ENCODE data around the gene MORN1. TPM values are rescaled to one million over a fixed set of nuclear protein-coding genes. Genes with fewer than 3 reads are reported as not detected.

Gene MORN1
- total and polyA plus RNA-seq, 9 of the 15 experiments (the other 6 are each of a cell fraction or from before 2014, with no cell fraction given): 0.24 to 9.3 (median 4.2) TPM

- H3K36me3 ChIP-seq (ENCODE audit: control insufficient read depth, insufficient read depth, low read length): no peaks in the 10 kb centered on the region
- FAIRE-seq (no peak), ATAC-seq (no peak), DNase-seq (ENCODE audit: extremely low read depth in 1 of 4, low spot score in 3 of 4) (no peak)
- no peaks in the 10 kb centered on the region for H3K9me1 ChIP-seq (ENCODE audit: control insufficient read depth, insufficient read depth, low read length)
- ChIA-PET CTCF (ENCODE audit: low intra/inter-chr PET ratio) (no interaction called here), POLR2A (interaction anchor here (0.6 to 0.9 kb wide), 2 partner anchors 7 to 890 kb away, joined by 3 read pairs; no protein-coding TSS in a partner anchor)
- H2AFZ ChIP-seq (ENCODE audit: low read depth, low read length): no peak overlapping the region
- peaks cover 0 to 65% of the 10 kb centered on the region in 2 experiments; a peak in 2 of 5 replicates for H3K4me1 ChIP-seq (replicated peaks in 1 of 2; ENCODE audit: control insufficient read depth in 2 of 2, insufficient read depth in 2 of 2, low read length in 2 of 2)
- no TSS peak for BruUV-seq (replicated peaks)
- H3K9me3 ChIP-seq (replicated peaks; ENCODE audit: control insufficient read depth, insufficient read depth, low read depth, low read length): no peaks in the 10 kb centered on the region
- no peak for TF ChIP-seq TAL1 (IDR thresholded peaks at IDR 0.05)
- no peak for TF ChIP-seq RBM22 (IDR thresholded peaks at IDR 0.05; ENCODE audit: low read depth, low read length, poor library complexity, severe bottlenecking)
- no peak for TF ChIP-seq U2AF2 (optimal IDR thresholded peaks at IDR 0.05; ENCODE audit: low read depth, low read length)
- TF ChIP-seq ZNF408 (CRISPR knock-in tag; IDR thresholded peaks at IDR 0.05; ENCODE audit: low read depth): no peak
- TF ChIP-seq HCFC1 (IDR thresholded peaks at IDR 0.05; ENCODE audit: low read depth, low read length): no peak
- TF ChIP-seq HEY1 (CRISPR knock-in tag; IDR thresholded peaks at IDR 0.05; ENCODE audit: borderline replicate concordance): no peak
- no peak for TF ChIP-seq CREB1 (IDR thresholded peaks at IDR 0.05)
- TF ChIP-seq CREB1 (CRISPR knock-in tag; IDR thresholded peaks at IDR 0.05): no peak
- no peak for TF ChIP-seq ATF7 (IDR thresholded peaks at IDR 0.05)
- no peak for TF ChIP-seq HSF4 (CRISPR knock-in tag; IDR thresholded peaks at IDR 0.05; ENCODE audit: borderline replicate concordance)
- no peak for TF ChIP-seq CBX2 (IDR thresholded peaks at IDR 0.05; ENCODE audit: insufficient read depth, low read length, poor library complexity, severe bottlenecking)
- TF ChIP-seq SPI1 (IDR thresholded peaks at IDR 0.05; ENCODE audit: borderline replicate concordance, low read depth, low read length): no peak
- no peak for TF ChIP-seq CEBPB (tag; IDR thresholded peaks at IDR 0.05)
- TF ChIP-seq ZNF282 (CRISPR knock-in tag; IDR thresholded peaks at IDR 0.05): no peak
- no peak for TF ChIP-seq PTRF (tag; IDR thresholded peaks at IDR 0.05)
- TF ChIP-seq, protein P1, sequence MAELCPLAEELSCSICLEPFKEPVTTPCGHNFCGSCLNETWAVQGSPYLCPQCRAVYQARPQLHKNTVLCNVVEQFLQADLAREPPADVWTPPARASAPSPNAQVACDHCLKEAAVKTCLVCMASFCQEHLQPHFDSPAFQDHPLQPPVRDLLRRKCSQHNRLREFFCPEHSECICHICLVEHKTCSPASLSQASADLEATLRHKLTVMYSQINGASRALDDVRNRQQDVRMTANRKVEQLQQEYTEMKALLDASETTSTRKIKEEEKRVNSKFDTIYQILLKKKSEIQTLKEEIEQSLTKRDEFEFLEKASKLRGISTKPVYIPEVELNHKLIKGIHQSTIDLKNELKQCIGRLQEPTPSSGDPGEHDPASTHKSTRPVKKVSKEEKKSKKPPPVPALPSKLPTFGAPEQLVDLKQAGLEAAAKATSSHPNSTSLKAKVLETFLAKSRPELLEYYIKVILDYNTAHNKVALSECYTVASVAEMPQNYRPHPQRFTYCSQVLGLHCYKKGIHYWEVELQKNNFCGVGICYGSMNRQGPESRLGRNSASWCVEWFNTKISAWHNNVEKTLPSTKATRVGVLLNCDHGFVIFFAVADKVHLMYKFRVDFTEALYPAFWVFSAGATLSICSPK (IDR thresholded peaks at IDR 0.05; ENCODE audit: borderline replicate concordance): no peak
- no peak for TF ChIP-seq IRF2 (CRISPR knock-in tag; IDR thresholded peaks at IDR 0.05)
- TF ChIP-seq GTF2E2 (tag; IDR thresholded peaks at IDR 0.05): no peak
- no peak for TF ChIP-seq SOX6 (IDR thresholded peaks at IDR 0.05)
- no peak for TF ChIP-seq JUNB (CRISPR knock-in tag; conservative IDR thresholded peaks at IDR 0.05)
- H3K27me3 ChIP-seq (ENCODE audit: control insufficient read depth in 2 of 2, insufficient read depth in 2 of 2, low read length in 2 of 2): peaks cover 92 to 95% of the 10 kb centered on the region in 2 experiments
- H3K9ac ChIP-seq (ENCODE audit: insufficient read depth in 1 of 2, low read depth in 2 of 2, low read length in 2 of 2): no peak overlapping the region; a peak in 1 of 4 replicates
- H3K4me2 ChIP-seq (ENCODE audit: insufficient read depth, low read length): no peak overlapping the region
- H4K20me1 ChIP-seq (replicated peaks; ENCODE audit: control insufficient read depth, insufficient read depth, low read length): peaks cover 28% of the 10 kb centered on the region
- H3K27ac ChIP-seq (ENCODE audit: extremely low read depth, low read depth, low read length): no peak overlapping the region
- intact Hi-C loops (cut with micrococcal nuclease) (no loop called here), in situ Hi-C loops (cut with MboI) (no loop called here)
- no peaks in the 10 kb centered on the region for H3K79me2 ChIP-seq (ENCODE audit: control insufficient read depth, insufficient read depth, low read length)
- WGBS (ENCODE audit: insufficient coverage, low coverage, missing lambda C conversion rate): 21% methylated on average over 40 of the region's 45 CpGs
- no peak overlapping the region for H3K4me3 ChIP-seq
These were observed 51.9 kb downstream of the MORN1 start for GRCh38 chr1:2339206-2340085.

Measured in K562 (cell line).